ENCODE measurements around the gene SLC25A48.
"Not testable (repeated sequence)": the region's sequence is repeated elsewhere in the genome, so short reads cannot be mapped to it uniquely, and the experiment has no call there.

Gene SLC25A48

GRCh38 chr5:135857630-135858311 lies 23.3 kb downstream of the SLC25A48 start:
- no peak for DNase-seq (ENCODE audit: low read depth)

- DNase-seq (ENCODE audit: low read depth): not testable (repeated sequence)
These were observed 24.7 kb downstream of the SLC25A48 start for GRCh38 chr5:135859186-135859585.

GRCh38 chr5:135859641-135860040 lies 25.2 kb downstream of the SLC25A48 start:
- DNase-seq (ENCODE audit: low read depth): no peak

- DNase-seq (ENCODE audit: low read depth): no peak
These were observed 27.2 kb downstream of the SLC25A48 start for GRCh38 chr5:135861641-135862040.

GRCh38 chr5:135862086-135862485 lies 27.6 kb downstream of the SLC25A48 start:
- DNase-seq (ENCODE audit: low read depth): no peak

- no peak for DNase-seq (ENCODE audit: low read depth)
These were observed 28.3 kb downstream of the SLC25A48 start for GRCh38 chr5:135862744-135863143.

- DNase-seq (ENCODE audit: low read depth): no peak
These were observed 30.3 kb downstream of the SLC25A48 start for GRCh38 chr5:135864503-135865435.

- no peak for DNase-seq (ENCODE audit: low read depth)
These were observed 31.6 kb downstream of the SLC25A48 start for GRCh38 chr5:135866016-135866415.

- no peak for DNase-seq (ENCODE audit: low read depth)
These were observed 33.1 kb downstream of the SLC25A48 start for GRCh38 chr5:135867599-135867998.

- no peak for DNase-seq (ENCODE audit: low read depth)
These were observed 34.2 kb downstream of the SLC25A48 start for GRCh38 chr5:135868681-135869080.

GRCh38 chr5:135869276-135869675 lies 34.8 kb downstream of the SLC25A48 start:
- DNase-seq (ENCODE audit: low read depth): no peak

- DNase-seq (ENCODE audit: low read depth): no peak
These were observed 35.5 kb downstream of the SLC25A48 start for GRCh38 chr5:135869935-135870334.

GRCh38 chr5:135871268-135871915 lies 36.9 kb downstream of the SLC25A48 start:
- DNase-seq (ENCODE audit: low read depth): no peak

GRCh38 chr5:135873831-135874230 lies 39.4 kb downstream of the SLC25A48 start:
- no peak for DNase-seq (ENCODE audit: low read depth)

GRCh38 chr5:135874461-135874860 lies 40.0 kb downstream of the SLC25A48 start:
- no peak for DNase-seq (ENCODE audit: low read depth)

- DNase-seq (ENCODE audit: low read depth): no peak
These were observed 41.1 kb downstream of the SLC25A48 start for GRCh38 chr5:135875567-135875966.

- DNase-seq (ENCODE audit: low read depth): no peak
These were observed 41.7 kb downstream of the SLC25A48 start for GRCh38 chr5:135876146-135876545.

GRCh38 chr5:135877570-135878155 lies 43.2 kb downstream of the SLC25A48 start:
- no peak for DNase-seq (ENCODE audit: low read depth)

- peak; percentile 2 for DNase-seq (ENCODE audit: low read depth)
These were observed 43.7 kb downstream of the SLC25A48 start for GRCh38 chr5:135878156-135878620.

- no peak for DNase-seq (ENCODE audit: low read depth)
These were observed 45.1 kb downstream of the SLC25A48 start for GRCh38 chr5:135879591-135879990.

- no peak for DNase-seq (ENCODE audit: low read depth)
These were observed 45.8 kb downstream of the SLC25A48 start for GRCh38 chr5:135880278-135880677.

GRCh38 chr5:135880801-135881200 lies 46.3 kb downstream of the SLC25A48 start:
- no peak for DNase-seq (ENCODE audit: low read depth)
